ENCODE data around the gene SLMAP.
"Not testable (repeated sequence)": the region's sequence is repeated elsewhere in the genome, so short reads cannot be mapped to it uniquely, and the experiment has no call there.

SLMAP gene

GRCh38 chr3:57827757-57828156 lies 71.6 kb downstream of the SLMAP start:
- no peak for DNase-seq (ENCODE audit: low read depth)

- no peak for DNase-seq (ENCODE audit: low read depth)
These were observed 76.4 kb downstream of the SLMAP start for GRCh38 chr3:57832486-57832885.

DNA sequence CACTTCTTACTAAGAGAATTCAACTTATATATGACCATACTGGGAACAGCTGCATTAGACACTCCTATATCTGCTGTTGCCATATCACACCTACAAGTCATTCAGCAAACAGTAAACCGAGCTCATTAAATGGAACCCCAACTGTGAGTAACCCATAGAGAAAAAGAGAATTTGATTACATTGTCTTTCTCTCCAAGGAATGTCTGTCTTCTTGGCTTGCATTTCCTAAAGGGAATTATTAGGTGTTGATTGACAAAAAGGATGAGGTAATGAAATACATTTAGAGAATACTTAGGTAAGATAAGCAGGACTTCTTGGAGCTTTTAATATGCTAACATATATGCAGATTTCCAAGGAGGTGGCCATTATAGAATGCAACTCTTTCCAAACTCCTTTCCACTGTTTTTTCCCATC lies 76.8 kb downstream of the SLMAP start:
- no peak for DNase-seq (ENCODE audit: low read depth)

DNA sequence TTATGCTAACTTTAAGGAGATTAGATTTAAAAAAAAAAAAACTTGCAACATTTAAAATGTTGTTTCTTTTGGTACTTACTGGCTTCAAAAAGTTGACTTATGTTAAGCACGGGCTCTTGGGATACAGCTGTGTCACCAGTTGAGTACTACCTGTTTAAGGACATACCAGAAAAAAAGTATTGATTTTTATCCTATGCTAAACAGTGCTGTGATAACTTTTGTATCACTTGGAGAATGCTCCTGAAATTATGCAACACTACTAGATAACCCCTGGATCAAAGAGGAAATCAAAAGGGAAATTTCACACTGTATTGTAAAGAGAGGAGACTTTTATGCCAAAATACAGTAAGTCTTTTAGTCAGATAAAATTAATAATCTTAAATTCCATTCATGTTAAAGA lies 77.7 kb downstream of the SLMAP start:
- no peak for DNase-seq (ENCODE audit: low read depth)

DNA sequence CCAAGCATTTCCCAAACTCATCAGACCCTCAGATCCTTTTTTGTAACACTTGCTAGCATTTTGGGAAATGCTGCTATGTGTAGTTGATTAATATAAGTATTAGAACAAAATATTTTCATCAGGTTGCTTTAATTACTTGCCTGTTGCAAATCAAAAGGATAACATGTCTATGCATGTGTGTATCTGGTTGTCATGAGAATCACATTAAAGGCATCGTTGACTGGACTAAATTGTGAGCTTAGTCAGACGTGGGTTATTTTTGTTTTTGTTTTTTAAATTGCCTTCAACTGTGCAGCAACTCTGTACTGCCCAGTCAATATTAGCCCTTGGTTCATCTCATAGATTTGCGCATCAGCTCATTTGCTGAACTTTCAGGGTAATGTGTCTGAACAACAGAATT lies 81.6 kb downstream of the SLMAP start:
- DNase-seq (ENCODE audit: low read depth): no peak

- DNase-seq (ENCODE audit: low read depth): no peak
These were observed 82.5 kb downstream of the SLMAP start for GRCh38 chr3:57838627-57839026.

- DNase-seq (ENCODE audit: low read depth): no peak
These were observed 84.4 kb downstream of the SLMAP start for GRCh38 chr3:57840473-57840872.

GRCh38 chr3:57841818-57842217 lies 85.7 kb downstream of the SLMAP start:
- DNase-seq (ENCODE audit: low read depth): no peak

DNA sequence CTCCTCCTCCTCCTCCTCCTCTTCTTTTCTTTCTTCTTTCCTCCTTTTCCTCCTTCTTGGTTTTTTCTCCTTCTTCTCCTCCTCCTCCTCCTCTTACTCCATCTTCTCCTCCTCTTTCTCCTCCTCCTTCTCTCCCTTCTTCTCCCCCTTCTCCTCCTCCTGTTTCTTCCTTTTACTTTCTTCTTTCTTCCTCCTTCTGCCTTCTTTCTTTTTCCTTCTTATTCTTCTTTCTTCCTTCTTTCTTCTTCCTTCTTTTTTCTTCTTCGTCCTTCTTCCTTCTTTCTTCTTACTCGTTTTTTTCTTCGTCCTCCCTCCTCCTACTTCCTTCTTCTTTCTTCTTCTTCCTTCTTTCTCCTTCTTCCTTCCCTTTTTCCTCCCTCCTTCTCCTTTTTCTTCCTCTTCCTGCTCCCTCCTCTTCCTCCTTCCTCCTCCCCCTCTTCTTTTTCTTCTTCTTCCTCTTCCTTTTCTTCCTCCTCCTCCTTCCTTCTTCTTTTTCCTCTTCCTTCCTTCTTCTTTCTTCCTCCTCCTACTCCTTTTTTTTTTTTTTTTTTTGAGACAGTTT lies 92.1 kb downstream of the SLMAP start:
- DNase-seq (ENCODE audit: low read depth): no peak

DNA sequence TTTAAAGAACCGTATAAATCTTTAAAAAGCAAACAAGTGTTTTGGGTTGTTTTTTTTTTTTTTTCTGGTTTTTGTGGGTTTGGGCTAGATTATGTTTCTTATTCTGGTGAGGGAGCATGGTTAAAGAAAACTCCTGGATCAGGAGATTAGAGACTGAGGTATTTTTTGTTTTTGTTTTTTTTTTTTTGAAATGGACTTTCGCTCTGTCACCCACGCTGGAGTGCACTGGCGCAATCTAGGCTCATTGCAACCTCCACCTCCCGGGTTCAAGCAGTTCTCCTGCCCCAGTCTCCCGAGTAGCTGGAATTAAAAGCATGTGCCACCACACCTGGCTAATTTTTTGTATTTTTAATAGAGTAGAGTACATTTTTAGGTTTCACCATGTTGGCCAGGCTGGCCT lies 95.2 kb downstream of the SLMAP start:
- no peak for DNase-seq (ENCODE audit: low read depth)

DNA sequence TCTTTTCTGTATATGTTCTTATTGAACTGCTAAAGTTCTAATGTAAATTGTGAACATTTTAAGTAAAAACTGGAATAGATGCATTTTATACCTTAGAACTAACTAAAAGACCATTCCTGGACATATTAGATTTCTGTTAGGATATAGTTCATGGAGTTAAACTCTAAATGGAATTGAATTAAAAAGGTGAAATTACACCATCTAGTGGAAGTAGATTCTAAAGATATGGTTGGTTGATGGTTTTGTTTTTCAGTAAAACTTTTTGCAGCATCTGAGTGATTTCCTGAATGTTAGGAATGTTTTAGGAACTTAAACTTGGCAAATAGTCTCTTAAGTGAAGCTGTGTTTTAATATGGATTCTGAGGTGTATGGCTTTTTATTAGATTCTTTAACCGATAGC lies 96.8 kb downstream of the SLMAP start:
- DNase-seq (ENCODE audit: low read depth): no peak

DNA sequence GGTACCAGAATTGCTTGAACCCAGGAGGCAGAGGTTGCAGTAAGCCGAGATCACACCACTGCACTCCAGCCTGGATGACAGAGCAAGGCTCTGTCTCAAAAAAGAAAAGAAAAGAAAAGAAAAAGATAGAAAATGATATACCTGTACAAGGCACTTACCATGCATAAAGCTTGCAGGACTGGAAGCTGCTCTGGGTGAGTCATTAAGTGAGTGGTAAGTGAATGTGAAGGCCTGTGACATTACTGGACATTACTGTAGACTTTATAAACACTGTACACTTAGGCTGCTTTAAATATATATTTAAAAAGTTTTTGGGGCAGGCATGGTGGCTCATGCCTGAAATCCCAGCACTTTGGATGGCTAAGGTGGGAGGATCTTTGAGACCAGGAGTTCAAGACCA lies 99.2 kb downstream of the SLMAP start:
- DNase-seq (ENCODE audit: low read depth): no peak

GRCh38 chr3:57855943-57856342 lies 99.8 kb downstream of the SLMAP start:
- DNase-seq (ENCODE audit: low read depth): no peak

GRCh38 chr3:57856675-57857074 lies 100.6 kb downstream of the SLMAP start:
- no peak for DNase-seq (ENCODE audit: low read depth)

GRCh38 chr3:57862894-57863293 lies 106.8 kb downstream of the SLMAP start:
- DNase-seq (ENCODE audit: low read depth): no peak

- no peak for DNase-seq (ENCODE audit: low read depth)
These were observed 107.3 kb downstream of the SLMAP start for GRCh38 chr3:57863380-57863779.

DNA sequence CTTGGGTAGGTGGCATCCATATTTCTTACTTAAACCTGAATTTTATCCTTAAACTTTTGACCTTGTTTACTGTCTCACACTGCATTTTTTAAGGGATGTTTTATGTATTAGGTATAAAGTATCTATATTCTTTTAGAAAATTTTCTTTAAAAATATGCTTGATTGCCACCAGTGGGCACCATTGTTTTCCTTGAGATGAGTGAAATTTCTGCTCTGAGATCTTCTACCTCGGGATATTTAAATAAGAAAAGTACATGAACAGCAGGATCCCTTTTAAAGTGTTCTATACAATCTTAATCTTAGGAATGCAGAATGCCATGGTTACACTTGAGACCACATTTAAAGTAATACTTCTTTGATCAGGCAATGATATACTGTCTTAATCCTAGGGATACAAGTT lies 108.7 kb downstream of the SLMAP start:
- DNase-seq (ENCODE audit: low read depth): no peak

GRCh38 chr3:57869110-57869509 lies 113.0 kb downstream of the SLMAP start:
- DNase-seq (ENCODE audit: low read depth): not testable (repeated sequence)

GRCh38 chr3:57872606-57873005 lies 116.5 kb downstream of the SLMAP start:
- no peak for DNase-seq (ENCODE audit: low read depth)

GRCh38 chr3:57876632-57877031 lies 120.5 kb downstream of the SLMAP start:
- no peak for DNase-seq (ENCODE audit: low read depth)

- DNase-seq (ENCODE audit: low read depth): no peak
These were observed 121.0 kb downstream of the SLMAP start for GRCh38 chr3:57877116-57877515.

DNA sequence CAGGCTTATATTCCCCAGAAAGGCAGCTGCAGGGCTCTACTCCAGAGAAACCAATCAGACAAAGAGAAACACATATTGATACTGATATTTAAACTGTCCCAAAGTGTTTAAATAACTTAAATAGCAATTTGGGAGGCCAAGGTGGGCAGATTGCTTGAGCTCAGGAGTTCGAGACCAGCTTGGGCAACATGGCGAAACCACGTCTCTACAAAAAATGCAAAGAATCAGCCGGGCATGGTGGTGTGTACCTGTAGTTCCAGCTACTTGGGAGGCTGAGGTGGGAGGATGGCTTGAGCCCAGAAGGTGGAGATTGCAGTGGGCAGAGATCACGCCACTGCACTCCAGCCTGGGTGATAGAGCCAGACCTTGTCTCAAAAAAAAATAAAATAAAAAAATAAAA lies 128.3 kb downstream of the SLMAP start:
- DNase-seq (ENCODE audit: low read depth): not testable (repeated sequence)

DNA sequence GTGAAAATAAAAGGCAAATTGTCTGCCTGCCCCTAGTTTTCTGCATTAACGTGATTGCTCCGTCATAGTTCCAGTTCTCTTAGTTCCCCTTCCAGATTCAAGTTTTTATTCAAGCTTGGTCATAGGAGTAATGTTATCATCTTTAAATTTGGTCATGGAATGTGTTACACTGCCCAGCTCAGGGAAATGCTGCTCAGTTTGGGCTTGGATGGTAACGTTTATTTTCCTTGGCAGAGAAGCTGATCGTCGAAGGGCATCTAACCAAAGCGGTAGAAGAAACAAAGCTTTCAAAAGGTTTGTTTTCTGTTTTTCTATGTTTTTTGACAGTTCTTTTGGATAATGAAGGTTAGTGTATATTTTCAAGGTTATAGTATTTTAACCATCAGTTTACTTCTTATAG lies 133.7 kb downstream of the SLMAP start:
- no peak for DNase-seq (ENCODE audit: low read depth)

DNA sequence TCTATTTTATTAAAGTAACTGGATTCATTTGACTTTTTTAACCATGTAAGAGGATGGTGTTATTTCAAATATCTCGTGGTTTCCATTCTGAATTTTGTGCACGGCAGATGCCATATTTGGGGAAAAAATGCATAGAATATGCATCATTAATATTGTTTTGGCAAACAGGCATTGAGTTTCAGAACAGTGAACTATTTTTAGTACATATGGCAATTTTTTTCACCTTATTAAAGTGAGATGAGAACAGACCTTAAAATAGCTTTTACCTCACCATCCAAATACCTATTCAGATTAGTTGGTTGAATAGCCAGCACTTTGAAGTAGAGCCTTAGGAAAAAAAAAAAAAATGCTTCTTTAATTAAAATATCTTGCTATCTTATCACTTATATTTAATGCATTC lies 134.8 kb downstream of the SLMAP start:
- no peak for DNase-seq (ENCODE audit: low read depth)

DNA sequence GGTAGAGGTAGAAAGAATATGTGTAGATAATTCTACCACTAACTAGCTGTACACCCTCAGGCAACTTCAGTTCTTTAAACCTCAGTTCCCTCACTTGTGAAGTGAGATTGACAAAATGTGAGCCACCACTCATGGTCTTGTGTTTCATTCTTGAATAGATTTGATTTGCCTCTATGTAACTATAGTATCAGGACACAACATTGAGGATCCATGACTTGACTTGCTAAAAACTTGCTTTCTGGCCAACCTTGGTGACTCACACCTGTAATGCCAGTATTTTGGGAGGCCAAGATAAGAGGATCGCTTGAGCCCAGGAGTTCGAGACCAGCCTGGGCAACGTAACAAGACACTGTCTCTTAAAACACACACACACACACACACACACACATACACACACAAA lies 136.3 kb downstream of the SLMAP start:
- DNase-seq (ENCODE audit: low read depth): no peak

Data from stimulated activated CD8-positive, alpha-beta memory T cell treated with anti-CD3 and anti-CD28 coated beads, Interleukin-15, amount 100 ng/mL, for 1 hour (primary cell).